GM19239 (cell line): Measurements from ENCODE around the gene INPP5D.

Experiments
- DNase-seq: peaks from one replicate; pipeline ENCODE4 v3.0.0; 2011; ENCODE audit warnings: low spot score; ENCODE audit not compliant: insufficient read length
- FAIRE-seq: peaks from 2 replicates; lab custom pipeline; 2011; peaks lifted over from hg19 to GRCh38; lab: Jason Lieb, UNC

The INPP5D gene

GRCh38 chr2:233031556-233032500 is 28.3 kb upstream of the INPP5D start:
- FAIRE-seq, result no peak
- no peak for DNase-seq

- no peak for FAIRE-seq
- DNase-seq, result no peak
Observed at GRCh38 chr2:233032551-233033320, 27.4 kb upstream of the INPP5D start, which contains the start of gene NEU2. Gene NEU2 (plus strand): TSS chr2:233032672. CDS start chr2:233032672, 0 bp downstream.

GRCh38 chr2:233033672-233034071 is 26.5 kb upstream of the INPP5D start:
- no peak for DNase-seq
- FAIRE-seq, result no peak

GRCh38 chr2:233034091-233034882 is 25.9 kb upstream of the INPP5D start:
- no peak for FAIRE-seq

GRCh38 chr2:233035426-233036161 is 24.5 kb upstream of the INPP5D start:
- no peak for FAIRE-seq
- DNase-seq, result no peak

More at GRCh38 chr2:233034091-233034882, 25.9 kb upstream of the INPP5D start:
- DNase-seq, result no peak

GRCh38 chr2:233036162-233036838 is 23.8 kb upstream of the INPP5D start:
- FAIRE-seq (no peak), DNase-seq (no peak)

- DNase-seq (no peak), FAIRE-seq (no peak)
Observed at GRCh38 chr2:233037078-233037477, 23.1 kb upstream of the INPP5D start.

GRCh38 chr2:233039212-233039845 is 20.8 kb upstream of the INPP5D start:
- FAIRE-seq, result no peak
- no peak for DNase-seq

GRCh38 chr2:233039846-233040530 is 20.2 kb upstream of the INPP5D start:
- no peak for DNase-seq
- no peak for FAIRE-seq

- no peak for FAIRE-seq
- no peak for DNase-seq
Observed at GRCh38 chr2:233040571-233040970, 19.6 kb upstream of the INPP5D start.

GRCh38 chr2:233041722-233042323 is 18.3 kb upstream of the INPP5D start:
- no peak for DNase-seq
- FAIRE-seq, result no peak

GRCh38 chr2:233042549-233042948 is 17.6 kb upstream of the INPP5D start:
- no peak for FAIRE-seq
- no peak for DNase-seq

GRCh38 chr2:233044974-233045605 is 15.1 kb upstream of the INPP5D start:
- DNase-seq (no peak), FAIRE-seq (no peak)

- DNase-seq (no peak), FAIRE-seq (no peak)
Observed at GRCh38 chr2:233047206-233047605, 12.9 kb upstream of the INPP5D start.

GRCh38 chr2:233047667-233048066 is 12.5 kb upstream of the INPP5D start:
- no peak for DNase-seq
- FAIRE-seq, result no peak

- DNase-seq (no peak), FAIRE-seq (no peak)
Observed at GRCh38 chr2:233048569-233049193, 11.5 kb upstream of the INPP5D start.
